GM19043 (cell line): ENCODE results near the gene OR9G4.

ENCODE experiments used
- ATAC-seq: cut with Tn5 transposase; IDR thresholded peaks from one replicate; pipeline ENCODE4 v1.9.1; 2021; ENCODE audit warnings: low read depth; ENCODE audit not compliant: unreplicated experiment

Gene OR9G4

GRCh38 chr11:56748597-56748996 is at the start of gene OR9G4:
TSS of gene OR9G4 (minus strand) at chr11:56748697. CDS start at chr11:56743766, 4,931 bp downstream.
- no peak for ATAC-seq

- no peak for ATAC-seq
Measured at GRCh38 chr11:56783448-56784041, 35.0 kb upstream of the OR9G4 start.

- ATAC-seq = peak; percentile 69
Measured at GRCh38 chr11:56782167-56782847, 33.8 kb upstream of the OR9G4 start.

- ATAC-seq = no peak
Measured at GRCh38 chr11:56776809-56777208, 28.3 kb upstream of the OR9G4 start.

- ATAC-seq = no peak
Measured at GRCh38 chr11:56764976-56765375, 16.5 kb upstream of the OR9G4 start.

GRCh38 chr11:56751480-56751879 is 3.0 kb upstream of the OR9G4 start:
- ATAC-seq = no peak

GRCh38 chr11:56750190-56750589 is 1.7 kb upstream of the OR9G4 start:
- ATAC-seq = no peak

GRCh38 chr11:56740886-56741285 is 7.6 kb downstream of the OR9G4 start:
- ATAC-seq = no peak

- no peak for ATAC-seq
Measured at GRCh38 chr11:56740107-56740506, 8.4 kb downstream of the OR9G4 start.

- no peak for ATAC-seq
Measured at GRCh38 chr11:56720513-56720912, 28.0 kb downstream of the OR9G4 start.

GRCh38 chr11:56716379-56716854 is 32.1 kb downstream of the OR9G4 start:
- no peak for ATAC-seq

GRCh38 chr11:56714206-56714605 is 34.3 kb downstream of the OR9G4 start:
- no peak for ATAC-seq

GRCh38 chr11:56706486-56706885 is 42.0 kb downstream of the OR9G4 start:
- ATAC-seq = no peak

GRCh38 chr11:56705784-56706396 is 42.6 kb downstream of the OR9G4 start:
- ATAC-seq = no peak

GRCh38 chr11:56700914-56701485 is 47.5 kb downstream of the OR9G4 start:
- ATAC-seq = no peak

- no peak for ATAC-seq
Measured at GRCh38 chr11:56700242-56700913, 48.1 kb downstream of the OR9G4 start.

GRCh38 chr11:56698795-56699194 is 49.7 kb downstream of the OR9G4 start, which contains the start of gene OR9G1:
TSS of gene OR9G1 (plus strand) at chr11:56699095. CDS start at chr11:56700388, 1,293 bp downstream.
- ATAC-seq = no peak

- ATAC-seq = no peak
Measured at GRCh38 chr11:56693428-56693827, 55.1 kb downstream of the OR9G4 start.
